HG03460 (cell line): ENCODE results near the gene CACNA2D3.

ENCODE experiments used
- ATAC-seq: cut with Tn5 transposase; IDR thresholded peaks from one replicate; pipeline ENCODE4 v1.9.1; 2021; ENCODE audit not compliant: unreplicated experiment

The CACNA2D3 gene

GRCh38 chr3:54264050-54264449, 141.7 kb downstream of the CACNA2D3 start:
- ATAC-seq: no peak

GRCh38 chr3:54270816-54271526, 148.6 kb downstream of the CACNA2D3 start:
- ATAC-seq: no peak

GRCh38 chr3:54273791-54274190, 151.4 kb downstream of the CACNA2D3 start:
- no peak for ATAC-seq

- no peak for ATAC-seq
These were observed 152.3 kb downstream of the CACNA2D3 start for GRCh38 chr3:54274607-54275006.

- ATAC-seq: no peak
These were observed 156.7 kb downstream of the CACNA2D3 start for GRCh38 chr3:54279005-54279583.

- no peak for ATAC-seq
These were observed 161.1 kb downstream of the CACNA2D3 start for GRCh38 chr3:54283470-54283869.

- ATAC-seq: no peak
These were observed 171.9 kb downstream of the CACNA2D3 start for GRCh38 chr3:54294214-54294613.

GRCh38 chr3:54296531-54296930, 174.2 kb downstream of the CACNA2D3 start:
- no peak for ATAC-seq

GRCh38 chr3:54299169-54299935, 177.0 kb downstream of the CACNA2D3 start:
- ATAC-seq: no peak

GRCh38 chr3:54303517-54304375, 181.4 kb downstream of the CACNA2D3 start:
- no peak for ATAC-seq

GRCh38 chr3:54304877-54305276, 182.5 kb downstream of the CACNA2D3 start:
- ATAC-seq: no peak

- ATAC-seq: no peak
These were observed 183.2 kb downstream of the CACNA2D3 start for GRCh38 chr3:54305409-54306099.

- no peak for ATAC-seq
These were observed 185.3 kb downstream of the CACNA2D3 start for GRCh38 chr3:54307566-54308180.

GRCh38 chr3:54309601-54310000, 187.2 kb downstream of the CACNA2D3 start:
- ATAC-seq: no peak

GRCh38 chr3:54311211-54311747, 188.9 kb downstream of the CACNA2D3 start:
- no peak for ATAC-seq

- no peak for ATAC-seq
These were observed 190.0 kb downstream of the CACNA2D3 start for GRCh38 chr3:54312156-54312899.

- ATAC-seq: no peak
These were observed 191.1 kb downstream of the CACNA2D3 start for GRCh38 chr3:54313418-54313817.

- no peak for ATAC-seq
These were observed 199.2 kb downstream of the CACNA2D3 start for GRCh38 chr3:54321520-54321919.

- no peak for ATAC-seq
These were observed 200.0 kb downstream of the CACNA2D3 start for GRCh38 chr3:54322354-54322753.
